Prostate gland (tissue), 2 donors: ENCODE measurements around the gene WSB1.

ENCODE experiments used
- CTCF ChIP-seq, 4 experiments: fragments of 200-600 bp in 2 of 4; fragments of 450-650 bp in 2 of 4; sonication (generic) in 2 of 4; IDR thresholded peaks; 1 replicate in 3 of 4; 2 replicates in 1 of 4; pipeline ENCODE4 v1.5.1; 2016 to 2019; ENCODE audit warnings: antibody characterized with exemption in 4 of 4, mild to moderate bottlenecking in 2 of 4, moderate library complexity in 2 of 4
- POLR2A ChIP-seq: fragments of 450-650 bp; IDR thresholded peaks from one replicate; pipeline ENCODE4 v1.6.1; 2016; ENCODE audit warnings: antibody characterized with exemption, mild to moderate bottlenecking
- POLR2AphosphoS5 ChIP-seq: sonication (generic); formaldehyde crosslinking; IDR thresholded peaks from one replicate; pipeline ENCODE4 v1.6.1; 2017; ENCODE audit warnings: antibody characterized with exemption

DNA sequence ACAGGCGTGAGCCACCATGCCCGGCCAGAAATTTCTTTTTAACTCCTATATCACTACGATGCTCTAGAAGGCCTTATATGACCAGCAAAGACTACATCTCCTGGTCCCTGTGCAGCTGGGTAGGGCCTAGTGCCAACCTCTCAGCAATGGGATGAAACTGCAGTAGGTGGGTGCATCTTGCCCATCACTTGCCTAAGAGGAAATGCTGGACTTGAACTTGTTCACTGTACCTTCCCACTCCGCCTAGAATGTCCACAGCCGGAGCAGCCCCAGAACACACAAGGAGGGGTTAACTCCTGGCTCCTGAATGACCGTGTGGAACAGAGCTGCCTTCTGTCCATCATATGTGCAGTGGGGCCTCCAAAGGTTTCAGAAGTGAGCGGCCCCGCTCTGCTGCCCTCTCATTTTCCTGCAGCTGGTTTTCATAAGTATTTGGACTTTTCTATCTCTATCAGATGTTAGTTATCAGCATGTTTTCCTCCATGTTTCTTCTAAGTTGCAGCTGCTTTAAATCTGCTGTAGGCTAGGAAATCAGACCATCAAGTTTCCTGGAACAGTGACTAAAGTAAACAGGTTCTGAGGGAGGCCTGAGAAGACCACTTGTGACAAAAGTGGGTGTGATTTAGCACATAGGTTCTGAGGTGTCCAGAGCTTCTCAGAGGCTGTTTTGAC, 52.5 kb downstream of the WSB1 start:
- no peak for TF ChIP-seq CTCF (IDR thresholded peaks at IDR 0.05)
- no peak for TF ChIP-seq POLR2A
- TF ChIP-seq POLR2AphosphoS5, result no peak
